Ascending aorta (tissue), 2 donors: ENCODE measurements around the gene PCBP3. TPM values are rescaled to one million over a fixed set of nuclear protein-coding genes. Genes with fewer than 3 reads are reported as not detected.

ENCODE experiments used
- DNase-seq, 2 donors: peaks; one replicate each; pipeline ENCODE4 v3.0.0-alpha.2; 2019; ENCODE audit warnings: low spot score in 2 of 2
- H3K27ac ChIP-seq, 2 donors: fragments of 200-600 bp; sonication (generic); one replicate each; pipeline ENCODE4 v1.5.1; 2016 to 2017; ENCODE audit warnings: mild to moderate bottlenecking in 1 of 2
- H3K27me3 ChIP-seq: fragments of 200-600 bp; sonication (generic); one replicate; pipeline ENCODE4 v1.5.1; 2017
- H3K36me3 ChIP-seq, 2 donors: fragments of 200-600 bp; sonication (generic); one replicate each; pipeline ENCODE4 v1.5.1; 2016
- H3K4me1 ChIP-seq, 2 donors: fragments of 200-600 bp; sonication (generic); one replicate each; pipeline ENCODE4 v1.5.1; 2016 to 2017; ENCODE audit warnings: mild to moderate bottlenecking in 1 of 2
- H3K4me3 ChIP-seq, 2 donors: fragments of 200-600 bp; sonication (generic); one replicate each; pipeline ENCODE4 v1.5.1; 2016 to 2017; ENCODE audit warnings: mild to moderate bottlenecking in 1 of 2
- H3K9me3 ChIP-seq, 2 donors: fragments of 200-600 bp; sonication (generic); one replicate each; pipeline ENCODE4 v1.5.1; 2016
- intact Hi-C: fragments of 100-400 bp; cut with DNase I; formaldehyde crosslinking; loops from one replicate; pipeline ENCODE4 v1.15.1; 2023
- total RNA-seq: library from RNA; depleted of rRNA; stranded (reverse); fragments of >200 nt; gene quantifications from one replicate; pipeline ENCODE4 v1.1.0, GENCODE V29; 2016
- TF ChIP-seq, protein P1 (sequence below), 3 experiments: fragments of 200-600 bp in 2 of 3; fragments of 450-650 bp in 1 of 3; sonication (generic) in 2 of 3; IDR thresholded peaks; one replicate each; pipeline ENCODE4 v1.5.1; 2016 to 2019; ENCODE audit warnings: antibody characterized with exemption in 3 of 3, mild to moderate bottlenecking in 1 of 3, moderate library complexity in 1 of 3

Gene PCBP3
- total RNA-seq, 1 donor from 2014 or later: not detected

DNA sequence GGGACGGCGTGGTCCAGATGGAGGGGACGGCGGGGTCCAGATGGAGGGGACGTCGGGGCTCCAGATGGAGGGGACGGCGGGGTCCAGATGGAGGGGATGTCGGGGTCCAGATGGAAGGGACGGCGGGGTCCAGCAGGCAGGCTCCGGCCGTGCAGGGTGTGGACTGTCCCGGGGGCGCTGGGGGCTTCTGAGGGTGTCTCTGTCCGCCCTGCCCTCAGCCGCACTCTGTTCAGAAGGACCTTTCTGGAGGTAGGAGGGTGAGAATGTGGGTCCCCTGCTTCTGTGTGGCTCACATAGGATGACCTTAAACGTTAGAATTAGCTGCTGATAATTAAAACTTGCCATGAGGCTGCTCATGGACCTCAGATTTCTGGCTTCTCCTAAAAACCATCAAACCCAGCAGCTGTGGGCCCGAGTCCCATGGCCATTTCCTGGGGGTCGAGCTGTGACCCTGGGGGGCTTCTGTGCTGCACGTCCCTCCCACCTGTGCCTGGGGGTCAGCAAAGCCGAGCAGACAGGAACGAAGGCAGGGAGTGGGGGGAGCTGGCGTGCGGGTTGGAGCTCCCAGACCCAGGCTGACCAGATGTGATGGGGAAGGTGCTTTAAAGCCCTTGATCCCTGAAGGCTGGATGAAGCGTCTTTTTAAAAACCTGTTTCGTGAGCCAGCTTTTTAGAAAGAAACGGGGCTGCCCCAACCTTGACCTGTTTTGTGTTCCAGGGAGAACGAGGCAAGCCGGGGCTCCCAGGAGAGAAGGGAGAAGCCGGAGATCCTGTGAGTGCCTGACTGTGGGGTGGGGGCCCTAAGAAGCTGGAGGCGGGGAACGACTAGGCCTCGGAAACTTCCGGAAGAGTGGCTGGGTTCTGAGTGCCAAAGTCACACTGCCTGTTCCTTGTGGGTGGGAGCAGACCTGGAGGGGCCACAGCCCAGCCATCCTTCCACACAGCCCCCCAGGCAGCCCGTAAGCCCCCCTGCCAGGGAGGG, 345.1 kb downstream of the PCBP3 start:
- peak in 1 of 2 donors; percentile 62 for DNase-seq
- peaks cover 91% of the 10 kb centered on the region in 2 donors for H3K36me3 ChIP-seq
- H3K27me3 ChIP-seq: no peaks in the 10 kb centered on the region
- TF ChIP-seq, protein P1, sequence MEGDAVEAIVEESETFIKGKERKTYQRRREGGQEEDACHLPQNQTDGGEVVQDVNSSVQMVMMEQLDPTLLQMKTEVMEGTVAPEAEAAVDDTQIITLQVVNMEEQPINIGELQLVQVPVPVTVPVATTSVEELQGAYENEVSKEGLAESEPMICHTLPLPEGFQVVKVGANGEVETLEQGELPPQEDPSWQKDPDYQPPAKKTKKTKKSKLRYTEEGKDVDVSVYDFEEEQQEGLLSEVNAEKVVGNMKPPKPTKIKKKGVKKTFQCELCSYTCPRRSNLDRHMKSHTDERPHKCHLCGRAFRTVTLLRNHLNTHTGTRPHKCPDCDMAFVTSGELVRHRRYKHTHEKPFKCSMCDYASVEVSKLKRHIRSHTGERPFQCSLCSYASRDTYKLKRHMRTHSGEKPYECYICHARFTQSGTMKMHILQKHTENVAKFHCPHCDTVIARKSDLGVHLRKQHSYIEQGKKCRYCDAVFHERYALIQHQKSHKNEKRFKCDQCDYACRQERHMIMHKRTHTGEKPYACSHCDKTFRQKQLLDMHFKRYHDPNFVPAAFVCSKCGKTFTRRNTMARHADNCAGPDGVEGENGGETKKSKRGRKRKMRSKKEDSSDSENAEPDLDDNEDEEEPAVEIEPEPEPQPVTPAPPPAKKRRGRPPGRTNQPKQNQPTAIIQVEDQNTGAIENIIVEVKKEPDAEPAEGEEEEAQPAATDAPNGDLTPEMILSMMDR (IDR thresholded peaks at IDR 0.05): no peak
- intact Hi-C loops: no loop called here
- H3K4me3 ChIP-seq: no peak overlapping the region
- H3K27ac ChIP-seq: peak overlapping the region; percentile 59 to 82
- no peaks in the 10 kb centered on the region for H3K9me3 ChIP-seq
- peaks cover 10 to 21% of the 10 kb centered on the region in 2 donors for H3K4me1 ChIP-seq

DNA sequence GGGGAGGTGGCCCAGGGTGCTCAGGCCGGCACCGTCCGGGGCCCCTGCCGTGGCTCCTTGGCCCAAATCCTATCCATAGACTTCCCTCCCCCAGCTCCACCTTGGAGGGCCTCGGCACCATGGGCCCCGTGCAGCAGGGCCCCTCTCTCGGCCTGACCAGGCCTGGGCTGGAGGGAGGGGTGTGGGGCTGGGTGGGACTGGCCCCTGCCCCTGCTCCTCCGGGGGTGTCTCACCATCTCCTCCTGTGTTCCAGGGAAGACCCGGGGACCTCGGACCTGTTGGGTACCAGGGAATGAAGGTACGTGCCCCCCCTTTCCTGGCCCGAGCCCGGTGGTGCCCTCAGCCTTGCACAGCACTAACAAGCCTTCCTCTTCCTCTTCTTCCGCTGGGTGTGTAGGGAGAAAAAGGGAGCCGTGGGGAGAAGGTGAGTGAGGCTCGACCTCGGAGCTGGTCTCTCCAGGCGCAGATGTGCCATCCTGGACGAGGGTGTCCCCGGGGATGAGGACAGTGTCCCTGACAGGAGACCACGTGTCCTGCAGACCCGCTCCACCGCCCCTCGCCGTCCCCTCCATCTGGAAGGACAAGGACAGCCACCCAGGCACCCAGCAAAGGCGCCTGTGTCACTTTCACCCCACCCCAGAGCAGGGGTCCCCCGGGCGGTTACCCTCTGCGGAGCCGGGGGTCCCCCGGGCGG, 346.0 kb downstream of the PCBP3 start:
- Histone ChIP-seq H3K4me1 (peaks cover 2 to 12% of the 10 kb centered on the region in 2 donors), H3K9me3 (no peaks in the 10 kb centered on the region), H3K27ac (peak overlapping the region; percentile 59 to 82), H3K36me3 (peaks cover 92 to 93% of the 10 kb centered on the region in 2 donors), H3K4me3 (no peak overlapping the region), H3K27me3 (no peaks in the 10 kb centered on the region)
- DNase-seq: no peak
- TF ChIP-seq, protein P1 (IDR thresholded peaks at IDR 0.05): no peak
- intact Hi-C loops: no loop called here

GRCh38 chr21:45990049-45990711, 346.7 kb downstream of the PCBP3 start:
- intact Hi-C loops: no loop called here
- Histone ChIP-seq H3K4me3 (no peak overlapping the region), H3K27me3 (no peaks in the 10 kb centered on the region), H3K36me3 (peaks cover 92 to 93% of the 10 kb centered on the region in 2 donors), H3K4me1 (peaks cover 2 to 8% of the 10 kb centered on the region in 2 donors), H3K9me3 (no peaks in the 10 kb centered on the region), H3K27ac (peak overlapping the region; percentile 82 to 85)
- DNase-seq: peak in 1 of 2 donors; percentile 58
- TF ChIP-seq, protein P1 (IDR thresholded peaks at IDR 0.05): no peak

DNA sequence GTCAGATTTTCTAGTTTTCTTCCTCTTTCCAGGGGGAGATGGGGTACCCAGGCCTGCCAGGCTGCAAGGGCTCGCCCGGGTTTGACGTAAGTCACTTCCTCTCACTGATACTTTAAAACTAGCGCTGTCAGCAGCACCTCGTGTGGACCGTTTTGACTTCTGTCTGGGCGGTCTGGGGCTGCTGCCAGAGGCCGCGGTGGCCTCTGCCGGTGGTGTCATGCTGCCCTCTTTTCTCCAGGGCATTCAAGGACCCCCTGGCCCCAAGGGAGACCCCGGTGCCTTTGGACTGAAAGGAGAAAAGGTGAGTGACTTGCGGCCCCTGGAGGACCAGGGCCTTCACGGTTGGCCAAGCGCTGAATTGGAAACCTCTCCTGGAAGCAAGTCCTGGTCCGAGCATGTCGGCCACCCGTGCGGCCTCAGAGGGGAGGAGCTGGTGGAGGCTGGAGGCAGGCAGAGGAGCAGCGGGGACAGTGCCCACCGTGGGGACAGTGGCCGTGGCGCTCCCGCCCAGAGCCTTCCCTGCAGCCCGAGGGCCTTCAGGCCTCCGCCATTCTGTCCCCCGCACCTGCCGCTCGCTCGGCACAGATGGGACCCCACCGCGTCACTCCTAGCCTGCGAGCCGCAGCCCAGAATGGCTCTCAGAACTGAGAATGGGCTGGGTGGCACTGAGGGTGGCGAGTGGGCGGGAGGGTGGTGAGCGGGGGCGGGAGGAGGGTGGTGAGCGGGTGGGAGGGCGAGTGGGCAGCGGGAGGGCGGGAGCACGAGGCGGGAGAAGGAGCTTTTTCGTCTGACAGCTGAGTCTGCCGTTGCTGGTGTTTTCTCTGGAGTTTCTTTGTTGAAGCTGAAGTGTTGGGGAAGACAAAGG, 347.4 kb downstream of the PCBP3 start:
- Histone ChIP-seq H3K27ac (peak overlapping the region; percentile 82 to 85), H3K36me3 (peaks cover 92 to 93% of the 10 kb centered on the region in 2 donors)
- intact Hi-C loops: no loop called here

More for the DNA sequence above, 347.4 kb downstream of the PCBP3 start:
- DNase-seq: peak in 1 of 2 donors; percentile 58
- Histone ChIP-seq H3K4me1 (peaks cover 2 to 8% of the 10 kb centered on the region in 2 donors), H3K27me3 (no peaks in the 10 kb centered on the region), H3K4me3 (no peak overlapping the region), H3K9me3 (no peaks in the 10 kb centered on the region)
- TF ChIP-seq, protein P1 (IDR thresholded peaks at IDR 0.05): no peak
